WTC11 (cell line): ENCODE results near the gene RBL1. TPM values are rescaled to one million over a fixed set of nuclear protein-coding genes. Genes with fewer than 3 reads are reported as not detected.
A peak's percentile ranks its signal among the peaks of the same experiment; 100 is the strongest.

Experiments
- ATAC-seq: fragments of 200-7000 bp; cut with Tn5 transposase; 2 replicates; pipeline ENCODE4 v1.10.0; 2021; ENCODE audit warnings: mild to moderate bottlenecking, moderate library complexity
- Bru-seq: library from RNA; stranded (reverse); fragments of 400-500 nt; gene quantifications from one replicate; lab custom pipeline; 2021; lab: Mats Ljungman, UMichigan
- CTCF ChIA-PET: fragments of 300-600 bp; sonication (Branson Sonifier 250); formaldehyde crosslinking; loops from one replicate; lab custom pipeline; 2021; ENCODE audit warnings: antibody characterized with exemption; lab: Charles Lee
- POLR2A ChIA-PET: fragments of 350-600 bp; sonication (Branson Sonifier 250); formaldehyde crosslinking; loops from one replicate; lab custom pipeline; 2021; ENCODE audit warnings: antibody characterized with exemption; lab: Charles Lee
- DNase-seq: peaks from one replicate; pipeline ENCODE4 v3.0.0; 2021; ENCODE audit warnings: low spot score
- H3K27ac Mint-ChIP-seq: 2 replicates; pipeline ENCODE4 v1.8.0; 2021; ENCODE audit warnings: mixed read lengths
- H3K27me3 Mint-ChIP-seq: 2 replicates; pipeline ENCODE4 v1.8.0; 2021; ENCODE audit warnings: low read depth, mild to moderate bottlenecking, moderate library complexity, mixed read lengths
- H3K36me3 Mint-ChIP-seq: 2 replicates; pipeline ENCODE4 v1.8.0; 2021; ENCODE audit warnings: mixed read lengths
- H3K4me1 Mint-ChIP-seq: 2 replicates; pipeline ENCODE4 v1.8.0; 2022; ENCODE audit warnings: mixed read lengths
- H3K4me3 Mint-ChIP-seq: 2 replicates; pipeline ENCODE4 v1.8.0; 2021; ENCODE audit warnings: mild to moderate bottlenecking, moderate library complexity, mixed read lengths
- H3K9me3 Mint-ChIP-seq: 2 replicates; pipeline ENCODE4 v1.8.0; 2021; ENCODE audit warnings: mixed read lengths
- AFF4 ChIP-seq: sonication (generic); formaldehyde crosslinking; IDR thresholded peaks from 2 replicates; pipeline ENCODE4 v1.8.1; 2023; ENCODE audit warnings: mild to moderate bottlenecking, missing genetic modification reagents, borderline replicate concordance
- ATF1 ChIP-seq: sonication (generic); formaldehyde crosslinking; IDR thresholded peaks from 2 replicates; pipeline ENCODE4 v1.8.1; 2023; ENCODE audit warnings: mild to moderate bottlenecking, moderate library complexity, missing genetic modification reagents
- CTCF ChIP-seq: fragments of 200-600 bp; IDR thresholded peaks from 2 replicates; pipeline ENCODE4 v1.8.0; 2022; ENCODE audit warnings: antibody characterized with exemption
- E2F1 ChIP-seq: sonication (generic); formaldehyde crosslinking; IDR thresholded peaks from 2 replicates; pipeline ENCODE4 v1.8.0; 2022; ENCODE audit warnings: mild to moderate bottlenecking, missing genetic modification reagents
- E2F5 ChIP-seq: sonication (generic); formaldehyde crosslinking; IDR thresholded peaks from 2 replicates; pipeline ENCODE4 v1.8.1; 2022; ENCODE audit warnings: mild to moderate bottlenecking, moderate library complexity, missing genetic modification reagents
- ELF4 ChIP-seq: sonication (generic); formaldehyde crosslinking; IDR thresholded peaks from 2 replicates; pipeline ENCODE4 v1.8.1; 2022; ENCODE audit warnings: low read depth, mild to moderate bottlenecking, moderate library complexity, missing genetic modification reagents
- FOXP1 ChIP-seq: sonication (generic); formaldehyde crosslinking; IDR thresholded peaks from 2 replicates; pipeline ENCODE4 v1.8.0; 2022; ENCODE audit warnings: missing genetic modification reagents, mild to moderate bottlenecking, moderate library complexity, borderline replicate concordance
- FOXP4 ChIP-seq: sonication (generic); formaldehyde crosslinking; IDR thresholded peaks from 2 replicates; pipeline ENCODE4 v1.8.0; 2022; ENCODE audit warnings: mild to moderate bottlenecking, missing genetic modification reagents
- IRF1 ChIP-seq: sonication (generic); formaldehyde crosslinking; IDR thresholded peaks from 2 replicates; pipeline ENCODE4 v1.8.0; 2023; ENCODE audit warnings: missing genetic modification reagents
- IRF2 ChIP-seq: sonication (generic); formaldehyde crosslinking; IDR thresholded peaks from 2 replicates; pipeline ENCODE4 v1.8.0; 2022; ENCODE audit warnings: low read depth, missing genetic modification reagents, borderline replicate concordance
- MXD4 ChIP-seq: fragments of 250-450 bp; sonication (Bioruptor Pico); IDR thresholded peaks from 2 replicates; pipeline ENCODE4 v1.8.0; 2021; ENCODE audit warnings: mild to moderate bottlenecking, moderate library complexity, borderline replicate concordance
- NR3C1 ChIP-seq: sonication (generic); formaldehyde crosslinking; conservative IDR thresholded peaks from 2 replicates; pipeline ENCODE4 v1.8.1; 2023; ENCODE audit warnings: low read depth, mild to moderate bottlenecking, missing genetic modification reagents
- PREB ChIP-seq: sonication (generic); formaldehyde crosslinking; IDR thresholded peaks from 2 replicates; pipeline ENCODE4 v1.8.1; 2022; ENCODE audit warnings: mild to moderate bottlenecking, missing genetic modification reagents, moderate library complexity, borderline replicate concordance
- TCF7 ChIP-seq: sonication (generic); formaldehyde crosslinking; IDR thresholded peaks from 2 replicates; pipeline ENCODE4 v1.8.0; 2022; ENCODE audit warnings: mild to moderate bottlenecking, low read depth, missing genetic modification reagents, moderate library complexity
- TEAD4 ChIP-seq: sonication (generic); formaldehyde crosslinking; IDR thresholded peaks from 2 replicates; pipeline ENCODE4 v1.8.0; 2022; ENCODE audit warnings: mild to moderate bottlenecking, missing genetic modification reagents
- TP53 ChIP-seq: sonication (generic); formaldehyde crosslinking; IDR thresholded peaks from 2 replicates; pipeline ENCODE4 v1.8.1; 2023; ENCODE audit warnings: mild to moderate bottlenecking, missing genetic modification reagents
- ZBTB21 ChIP-seq: sonication (generic); formaldehyde crosslinking; IDR thresholded peaks from 2 replicates; pipeline ENCODE4 v1.8.1; 2023; ENCODE audit warnings: mild to moderate bottlenecking, missing genetic modification reagents, borderline replicate concordance
- ZBTB43 ChIP-seq: sonication (generic); formaldehyde crosslinking; IDR thresholded peaks from 2 replicates; pipeline ENCODE4 v1.8.1; 2023; ENCODE audit warnings: mild to moderate bottlenecking, missing genetic modification reagents
- ZNF396 ChIP-seq: fragments of 250-450 bp; sonication (Bioruptor Pico); IDR thresholded peaks from 2 replicates; pipeline ENCODE4 v1.8.0; 2021; ENCODE audit warnings: mild to moderate bottlenecking, moderate library complexity, borderline replicate concordance
- ZNF416 ChIP-seq: fragments of 250-450 bp; sonication (Bioruptor Pico); IDR thresholded peaks from 2 replicates; pipeline ENCODE4 v1.9.0; 2021; ENCODE audit warnings: mild to moderate bottlenecking, inconsistent platforms
- long read RNA-seq, 3 experiments: library from RNA in 1 of 3; library from capped mRNA in 1 of 3; library from polyadenylated mRNA in 1 of 3; unstranded in 2 of 3; stranded (forward) in 1 of 3; transcript quantifications; one replicate each; pipeline ENCODE4 v2.0.0, GENCODE V29; 2021
- total RNA-seq: library from RNA; stranded (reverse); gene quantifications from 3 replicates; pipeline ENCODE4 v1.2.3, GENCODE V29; 2021

Gene RBL1
- total RNA-seq, result 10.5 to 13.2 TPM (median 11.1 TPM) in 3 replicates
- percentile 68 among the genes with signal in this experiment for Bru-seq, nascent RNA
- long read RNA-seq, experiment 1, full-length matches to known transcripts, result 23 of 44 reads
- long read RNA-seq, experiment 1, partial matches to known transcripts, result 10 of 44 reads
- long read RNA-seq, experiment 1, other reads (novel, unspliced or antisense), result 11 of 44 reads
- long read RNA-seq, experiment 2, full-length matches to known transcripts, result 2 of 14 reads
- long read RNA-seq, experiment 2, partial matches to known transcripts, result 5 of 14 reads
- long read RNA-seq, experiment 2, other reads (novel, unspliced or antisense), result 7 of 14 reads
- long read RNA-seq, experiment 3, partial matches to known transcripts, result 1 of 2 reads
- long read RNA-seq, experiment 3, other reads (novel, unspliced or antisense), result 1 of 2 reads

GRCh38 chr20:37095599-37096414, at the start of gene RBL1:
RBL1 (minus strand) TSS chr20:37095997; CDS start chr20:37095928, 69 bp downstream.
- Mint-ChIP-seq H3K27me3 (no peaks in the 10 kb centered on the region), H3K36me3 (peaks cover 16% of the 10 kb centered on the region), H3K9me3 (no peaks in the 10 kb centered on the region), H3K27ac (peak within 1 kb of the TSS; percentile 100), H3K4me3 (peak within 1 kb of the TSS; percentile 95), H3K4me1 (peaks cover 23% of the 10 kb centered on the region)
- DNase-seq (peak; percentile 91), ATAC-seq (peak; percentile 93)
- ChIA-PET POLR2A (interaction anchor here (1.0 to 1.9 kb wide), 4 partner anchors 15 to 83 kb away, joined by 4 to 19 read pairs (median 6); partner anchors contain the start of genes MROH8 and RPN2), CTCF (interaction anchor here (0.6 to 1.6 kb wide), 7 partner anchors 16 to 259 kb away, joined by 3 to 9 read pairs (median 4); partner anchors contain the start of genes MROH8 and RPN2)
- TF ChIP-seq CTCF (no peak), TCF7 (CRISPR knock-in tag) (no peak), ATF1 (0 out of 2 replicates have a peak, but pooled peaks have one; percentile 26), ZBTB21 (CRISPR knock-in tag) (peak; percentile 68; the same call in 1 of the 2 replicates), ELF4 (CRISPR knock-in tag) (no peak), AFF4 (CRISPR knock-in tag) (peak; percentile 77; the same call in 1 of the 2 replicates), IRF1 (CRISPR knock-in tag) (0 out of 2 replicates have a peak, but pooled peaks have one; percentile 39), ZBTB43 (CRISPR knock-in tag) (no peak), MXD4 (CRISPR knock-in tag) (no peak), E2F5 (CRISPR knock-in tag) (peak; percentile 100), FOXP4 (CRISPR knock-in tag) (peak; percentile 86; the same call in 1 of the 2 replicates), E2F1 (peak; percentile 43; the same call in 1 of the 2 replicates), IRF2 (CRISPR knock-in tag) (no peak), TP53 (CRISPR knock-in tag) (no peak), ZNF396 (no peak), PREB (CRISPR knock-in tag) (peak; percentile 89; the same call in 1 of the 2 replicates), ZNF416 (peak; percentile 78; the same call in 1 of the 2 replicates), FOXP1 (no peak), TEAD4 (0 out of 2 replicates have a peak, but pooled peaks have one; percentile 17), NR3C1 (no peak)
